Measurements from ENCODE around the gene MED14.

MED14 gene

GRCh38 chrX:40705658-40706312, 29.6 kb downstream of the MED14 start:
- no peak for TF ChIP-seq CTCF (IDR thresholded peaks at IDR 0.05; ENCODE audit: control insufficient read depth, insufficient read depth, low read depth, low read length, missing control alignments)
- H3K4me3 ChIP-seq (ENCODE audit: control insufficient read depth, low read depth, low read length): no peak overlapping the region
- DNase-seq (ENCODE audit: low read depth): no peak

- H3K4me3 ChIP-seq (ENCODE audit: control insufficient read depth, low read depth, low read length): no peak overlapping the region
- no peak for TF ChIP-seq CTCF (IDR thresholded peaks at IDR 0.05; ENCODE audit: control insufficient read depth, insufficient read depth, low read depth, low read length, missing control alignments)
- no peak for DNase-seq (ENCODE audit: low read depth)
Measured at GRCh38 chrX:40700640-40701342, 34.6 kb downstream of the MED14 start.

- TF ChIP-seq CTCF (IDR thresholded peaks at IDR 0.05; ENCODE audit: control insufficient read depth, insufficient read depth, low read depth, low read length, missing control alignments): no peak
- DNase-seq (ENCODE audit: low read depth): no peak
- no peak overlapping the region for H3K4me3 ChIP-seq (ENCODE audit: control insufficient read depth, low read depth, low read length)
Measured at GRCh38 chrX:40698851-40699250, 36.5 kb downstream of the MED14 start.

GRCh38 chrX:40694802-40695201, 40.5 kb downstream of the MED14 start:
- no peak overlapping the region for H3K4me3 ChIP-seq (ENCODE audit: control insufficient read depth, low read depth, low read length)
- TF ChIP-seq CTCF (IDR thresholded peaks at IDR 0.05; ENCODE audit: control insufficient read depth, insufficient read depth, low read depth, low read length, missing control alignments): no peak
- no peak for DNase-seq (ENCODE audit: low read depth)

GRCh38 chrX:40688929-40689328, 46.4 kb downstream of the MED14 start:
- DNase-seq (ENCODE audit: low read depth): no peak
- TF ChIP-seq CTCF (IDR thresholded peaks at IDR 0.05; ENCODE audit: control insufficient read depth, insufficient read depth, low read depth, low read length, missing control alignments): no peak
- H3K4me3 ChIP-seq (ENCODE audit: control insufficient read depth, low read depth, low read length): no peak overlapping the region

- no peak for DNase-seq (ENCODE audit: low read depth)
- H3K4me3 ChIP-seq (ENCODE audit: control insufficient read depth, low read depth, low read length): no peak overlapping the region
- TF ChIP-seq CTCF (IDR thresholded peaks at IDR 0.05; ENCODE audit: control insufficient read depth, insufficient read depth, low read depth, low read length, missing control alignments): no peak
Measured at GRCh38 chrX:40687169-40687568, 48.2 kb downstream of the MED14 start.
